Parathyroid adenoma (tissue), 2 donors: ENCODE measurements around the gene CNOT4.

Experiments used
- H2AFZ ChIP-seq: fragments of 300-600 bp; sonication (generic); one replicate; pipeline ENCODE4 v1.7.0; 2017; ENCODE audit warnings: antibody characterized with exemption, mild to moderate bottlenecking
- H3K27ac ChIP-seq: fragments of 300-600 bp; sonication (generic); one replicate; pipeline ENCODE4 v1.7.0; 2017
- H3K27me3 ChIP-seq: fragments of 300-600 bp; sonication (generic); one replicate; pipeline ENCODE4 v1.7.0; 2017; ENCODE audit warnings: low read length; ENCODE audit not compliant: control insufficient read depth, insufficient read depth
- H3K36me3 ChIP-seq: fragments of 300-600 bp; sonication (generic); one replicate; pipeline ENCODE4 v1.7.0; 2017; ENCODE audit warnings: low read length; ENCODE audit not compliant: control insufficient read depth, insufficient read depth
- H3K4me1 ChIP-seq: fragments of 300-600 bp; sonication (generic); one replicate; pipeline ENCODE4 v1.7.0; 2017; ENCODE audit warnings: control low read depth
- H3K4me2 ChIP-seq: fragments of 300-600 bp; sonication (generic); one replicate; pipeline ENCODE4 v1.7.0; 2017; ENCODE audit warnings: low read length
- H3K4me3 ChIP-seq: fragments of 300-600 bp; sonication (generic); one replicate; pipeline ENCODE4 v1.7.0; 2017; ENCODE audit warnings: low read depth, low read length
- H3K79me2 ChIP-seq: fragments of 300-600 bp; sonication (generic); one replicate; pipeline ENCODE4 v1.7.0; 2017; ENCODE audit warnings: control low read depth
- H3K9ac ChIP-seq: fragments of 300-600 bp; sonication (generic); one replicate; pipeline ENCODE4 v1.7.0; 2017; ENCODE audit warnings: mild to moderate bottlenecking
- H3K9me3 ChIP-seq: fragments of 300-600 bp; sonication (generic); one replicate; pipeline ENCODE4 v1.7.0; 2017; ENCODE audit warnings: low read length; ENCODE audit not compliant: control insufficient read depth
- CTCF ChIP-seq: fragments of 300-600 bp; sonication (generic); IDR thresholded peaks from one replicate; pipeline ENCODE4 v1.7.0; 2017; ENCODE audit warnings: antibody characterized with exemption, mild to moderate bottlenecking
- donor health status: primary hyperparathyroidism.

The CNOT4 gene

GRCh38 chr7:135372222-135372621 lies 137.7 kb downstream of the CNOT4 start:
- no peaks in the 10 kb centered on the region for H3K36me3 ChIP-seq

DNA sequence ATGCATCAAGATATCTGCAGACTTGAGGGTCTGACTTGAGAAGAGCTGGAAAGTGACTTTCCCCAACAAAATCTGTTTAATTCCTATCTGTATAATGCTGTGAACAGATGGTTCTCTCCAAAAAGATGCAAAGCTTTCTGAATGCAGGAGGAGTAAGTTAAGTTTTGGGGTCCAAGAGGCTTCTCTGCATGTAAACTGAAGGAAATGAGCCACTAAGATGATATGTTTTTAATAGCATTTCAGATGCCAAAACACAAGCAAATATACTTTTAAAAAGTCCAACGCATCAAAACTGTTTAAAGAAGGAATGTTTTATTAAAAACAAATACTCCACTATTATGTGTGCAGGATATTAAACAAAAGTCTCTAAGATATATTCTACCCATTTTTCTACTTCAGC lies 139.2 kb downstream of the CNOT4 start:
- Histone ChIP-seq H3K4me2 (no peak overlapping the region), H2AFZ (no peak overlapping the region), H3K9ac (no peak overlapping the region), H3K27me3 (no peaks in the 10 kb centered on the region), H3K9me3 (no peaks in the 10 kb centered on the region), H3K4me3 (no peak overlapping the region), H3K36me3 (no peaks in the 10 kb centered on the region), H3K79me2 (peaks cover 2% of the 10 kb centered on the region), H3K27ac (no peak overlapping the region), H3K4me1 (peaks cover 1% of the 10 kb centered on the region)
- TF ChIP-seq CTCF = no peak

More at GRCh38 chr7:135372222-135372621, 137.7 kb downstream of the CNOT4 start:
- Histone ChIP-seq H3K9me3 (no peaks in the 10 kb centered on the region), H3K9ac (no peak overlapping the region), H3K27me3 (no peaks in the 10 kb centered on the region), H3K4me2 (no peak overlapping the region), H3K79me2 (peaks cover 2% of the 10 kb centered on the region), H3K27ac (no peak overlapping the region), H3K4me1 (no peaks in the 10 kb centered on the region), H3K4me3 (no peak overlapping the region), H2AFZ (no peak overlapping the region)
- TF ChIP-seq CTCF = no peak

DNA sequence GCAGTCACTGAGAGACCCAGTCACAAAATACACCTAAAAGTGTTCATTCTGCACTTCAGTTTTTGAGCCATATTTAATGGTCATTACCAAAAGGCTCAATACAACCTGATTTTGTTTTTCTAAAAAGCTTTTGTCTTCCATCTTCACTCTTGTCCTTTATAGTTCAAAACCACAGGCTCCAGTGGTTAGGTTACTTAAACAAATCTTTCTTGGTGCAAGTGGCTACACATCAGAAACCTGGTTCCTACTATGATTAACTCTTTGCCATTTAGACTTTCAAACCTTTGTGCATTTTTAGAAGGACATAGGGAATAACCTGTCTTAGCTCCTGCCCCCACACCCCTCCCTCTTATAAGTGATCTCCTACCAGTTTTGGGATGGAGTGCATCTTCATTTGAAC lies 140.5 kb downstream of the CNOT4 start:
- peaks cover 2% of the 10 kb centered on the region for H3K79me2 ChIP-seq
- no peak for TF ChIP-seq CTCF

GRCh38 chr7:135368416-135369186 lies 141.3 kb downstream of the CNOT4 start:
- H2AFZ ChIP-seq = no peak overlapping the region
- no peaks in the 10 kb centered on the region for H3K27me3 ChIP-seq
- no peaks in the 10 kb centered on the region for H3K9me3 ChIP-seq
- H3K27ac ChIP-seq = no peak overlapping the region
- no peak overlapping the region for H3K9ac ChIP-seq
- peaks cover 2% of the 10 kb centered on the region for H3K79me2 ChIP-seq
- H3K4me1 ChIP-seq = peaks cover 3% of the 10 kb centered on the region
- no peak for TF ChIP-seq CTCF
- no peaks in the 10 kb centered on the region for H3K36me3 ChIP-seq
- no peak overlapping the region for H3K4me3 ChIP-seq
- no peak overlapping the region for H3K4me2 ChIP-seq

More for the DNA sequence above, 140.5 kb downstream of the CNOT4 start:
- Histone ChIP-seq H3K36me3 (no peaks in the 10 kb centered on the region), H3K4me3 (no peak overlapping the region), H2AFZ (no peak overlapping the region), H3K27me3 (no peaks in the 10 kb centered on the region), H3K9ac (no peak overlapping the region), H3K4me2 (no peak overlapping the region), H3K27ac (no peak overlapping the region), H3K4me1 (peaks cover 3% of the 10 kb centered on the region), H3K9me3 (no peaks in the 10 kb centered on the region)
